HG03342 (cell line): ENCODE measurements around the gene PAX5.
A peak's percentile ranks its signal among the peaks of the same experiment; 100 is the strongest.

Experiments
- ATAC-seq: cut with Tn5 transposase; IDR thresholded peaks from one replicate; pipeline ENCODE4 v1.9.1; 2021; ENCODE audit warnings: mild to moderate bottlenecking, moderate library complexity; ENCODE audit not compliant: unreplicated experiment

Gene PAX5

DNA sequence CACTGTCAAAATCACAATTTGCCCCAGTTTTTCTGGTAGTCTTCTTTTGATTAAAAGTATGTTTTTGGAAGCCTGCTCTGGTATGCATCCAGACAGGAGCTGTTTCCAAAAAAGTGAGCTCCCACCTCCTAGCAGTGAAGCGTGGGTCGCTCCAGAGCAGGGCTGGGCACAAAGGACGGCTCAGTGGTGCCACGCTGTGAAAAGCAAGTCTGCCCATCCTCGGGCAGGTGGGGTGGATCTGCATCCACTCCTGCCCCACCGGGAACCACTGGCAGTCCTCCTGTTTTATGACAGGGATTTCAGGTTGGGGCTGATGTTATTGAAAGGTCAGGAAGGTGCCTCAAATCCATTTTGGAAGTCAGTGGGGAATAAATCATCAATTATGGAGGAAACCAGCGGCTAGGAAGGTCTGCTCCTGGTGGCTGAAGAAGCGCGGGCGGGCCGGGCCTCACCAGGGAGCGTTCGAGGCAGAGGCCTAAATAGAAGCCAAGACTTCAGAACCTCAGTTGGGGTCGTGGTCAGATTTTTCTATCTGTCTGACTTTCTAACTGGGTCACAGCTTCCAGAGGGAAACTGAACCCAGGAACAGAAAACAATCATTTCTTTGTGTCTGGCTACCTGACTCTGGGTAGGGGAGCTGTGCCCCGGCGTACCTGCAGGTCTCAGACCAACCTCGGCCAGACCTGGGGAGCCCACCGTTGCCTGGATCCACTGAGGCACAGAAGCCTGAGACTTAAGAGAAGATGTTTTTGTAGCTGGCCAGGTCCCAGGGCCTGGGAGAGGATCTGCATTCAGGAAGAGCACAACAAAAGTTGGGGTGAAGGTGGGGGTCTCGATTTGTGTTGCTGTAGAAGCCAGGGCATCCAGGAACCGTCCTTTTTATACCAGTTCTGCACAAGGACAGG is 168.1 kb downstream of the PAX5 start:
- no peak for ATAC-seq

DNA sequence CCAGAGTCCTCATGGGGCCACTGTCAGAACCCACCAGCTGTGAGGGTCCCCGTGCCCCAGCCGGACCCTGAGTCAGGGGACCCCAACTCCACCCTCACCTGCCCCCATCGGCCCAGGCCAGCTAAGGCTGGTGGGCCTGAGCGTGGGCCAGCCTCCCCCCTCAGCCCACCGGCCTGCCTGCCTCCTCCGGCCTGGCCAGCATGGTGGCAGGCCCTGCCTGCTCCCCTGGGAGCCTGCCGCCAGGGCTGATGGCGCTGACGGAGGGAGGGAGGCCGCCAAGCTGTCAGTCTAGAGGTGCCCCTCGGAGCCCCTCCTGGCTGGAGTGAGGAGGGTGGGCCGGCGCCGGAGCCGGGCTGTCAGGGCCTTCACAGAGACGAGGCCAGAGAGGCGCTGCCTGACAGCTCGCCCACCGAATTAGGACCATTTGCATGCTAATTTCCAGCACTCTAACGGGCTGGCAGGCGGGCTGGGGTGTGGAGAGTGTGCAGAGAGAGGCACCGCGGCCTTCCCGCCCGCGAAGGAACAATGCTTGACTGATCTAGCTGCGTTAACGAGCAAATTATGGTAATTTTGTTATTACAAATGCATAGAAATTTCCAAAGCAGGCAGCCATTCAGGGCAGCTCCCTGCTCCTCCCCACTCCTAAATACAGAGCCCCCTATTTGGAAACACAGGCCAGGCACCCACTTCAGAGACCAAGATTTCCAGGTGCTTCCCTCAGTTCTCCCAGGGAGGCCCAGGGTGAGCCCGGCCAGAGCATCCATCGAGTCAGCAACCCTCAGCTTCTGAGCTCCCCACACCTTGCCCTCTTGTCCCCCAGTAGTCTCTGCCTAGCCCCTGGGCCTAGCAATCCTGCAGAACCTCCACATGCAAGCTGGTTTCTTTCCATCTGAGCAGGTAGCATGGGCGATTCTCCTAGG is 169.3 kb downstream of the PAX5 start:
- no peak for ATAC-seq

DNA sequence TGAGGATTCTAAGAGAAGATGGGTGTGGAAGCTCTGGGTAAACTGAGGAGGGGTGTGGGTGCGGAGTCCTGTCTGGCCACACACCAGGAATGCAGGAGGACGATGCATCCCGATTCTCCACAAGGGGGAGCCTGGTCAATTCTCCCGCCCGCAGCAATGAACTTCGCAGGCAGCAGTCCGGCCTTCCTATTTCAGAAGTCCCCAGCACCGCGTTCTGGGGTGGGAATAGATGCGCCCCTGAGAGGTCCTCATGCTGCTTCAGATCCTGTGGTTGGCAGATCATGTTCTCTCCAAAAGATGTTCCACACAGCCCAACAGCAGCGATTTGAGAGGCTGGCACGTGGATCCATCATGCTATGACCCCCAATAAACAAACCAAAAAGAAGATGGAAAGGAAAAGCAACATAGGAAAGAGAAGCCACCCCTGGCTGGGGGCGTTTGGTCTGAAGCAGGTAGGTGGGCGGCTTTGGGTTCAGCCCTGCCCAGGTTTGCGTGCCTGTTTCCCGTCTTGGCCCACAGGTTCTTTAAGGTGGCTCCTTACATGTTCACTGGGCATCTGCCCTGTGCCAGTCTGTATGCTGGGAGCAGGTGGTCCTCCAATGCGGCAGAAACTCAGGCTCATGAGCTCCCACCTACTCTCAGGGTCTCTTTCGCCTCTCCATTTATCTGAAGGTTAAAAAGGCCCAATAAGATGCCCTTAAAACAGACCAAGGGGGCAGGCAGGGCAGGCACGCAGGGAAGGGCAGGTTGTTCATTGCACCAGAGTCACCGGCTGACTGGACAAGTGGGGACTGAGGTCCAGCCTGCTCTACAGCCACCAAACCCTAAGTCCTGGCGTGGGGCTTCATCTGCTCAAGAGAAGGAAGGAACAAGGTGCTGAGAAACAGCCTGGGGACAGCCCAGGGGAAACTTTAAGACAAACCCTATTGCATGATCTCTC is 171.6 kb downstream of the PAX5 start:
- ATAC-seq = no peak

DNA sequence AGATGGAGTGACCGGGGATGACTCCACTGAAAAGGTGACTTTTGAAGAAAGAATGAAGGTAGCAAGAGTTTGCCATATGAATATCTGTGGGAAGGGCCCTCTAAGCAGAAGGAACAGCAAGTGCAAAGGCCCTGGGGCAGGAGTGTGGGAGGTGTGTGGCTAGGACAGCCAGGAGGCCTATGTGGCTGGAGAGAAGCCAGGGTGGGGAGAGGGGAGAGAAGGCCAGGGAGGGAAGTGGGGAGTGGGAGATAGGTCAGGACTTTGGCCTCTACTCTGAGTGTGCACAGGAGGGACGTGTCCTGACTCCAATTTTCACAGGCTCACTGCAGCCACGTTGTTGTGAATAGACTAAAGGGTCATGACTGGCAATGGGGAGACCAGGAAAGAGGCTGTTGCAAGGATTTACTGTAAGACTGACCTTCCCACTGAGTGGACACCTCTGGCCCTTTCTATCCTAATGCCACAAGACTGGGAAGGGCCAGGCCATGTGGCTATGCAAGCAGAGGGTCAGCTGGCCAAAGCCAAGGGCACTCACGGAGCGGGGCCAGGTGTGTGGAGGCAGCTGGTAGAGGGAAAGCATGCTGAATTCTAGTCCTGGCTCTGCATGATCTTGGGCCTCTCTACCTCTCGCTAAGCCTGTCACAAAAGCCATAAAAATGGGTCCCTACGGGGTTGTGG is 172.4 kb downstream of the PAX5 start:
- ATAC-seq = no peak

DNA sequence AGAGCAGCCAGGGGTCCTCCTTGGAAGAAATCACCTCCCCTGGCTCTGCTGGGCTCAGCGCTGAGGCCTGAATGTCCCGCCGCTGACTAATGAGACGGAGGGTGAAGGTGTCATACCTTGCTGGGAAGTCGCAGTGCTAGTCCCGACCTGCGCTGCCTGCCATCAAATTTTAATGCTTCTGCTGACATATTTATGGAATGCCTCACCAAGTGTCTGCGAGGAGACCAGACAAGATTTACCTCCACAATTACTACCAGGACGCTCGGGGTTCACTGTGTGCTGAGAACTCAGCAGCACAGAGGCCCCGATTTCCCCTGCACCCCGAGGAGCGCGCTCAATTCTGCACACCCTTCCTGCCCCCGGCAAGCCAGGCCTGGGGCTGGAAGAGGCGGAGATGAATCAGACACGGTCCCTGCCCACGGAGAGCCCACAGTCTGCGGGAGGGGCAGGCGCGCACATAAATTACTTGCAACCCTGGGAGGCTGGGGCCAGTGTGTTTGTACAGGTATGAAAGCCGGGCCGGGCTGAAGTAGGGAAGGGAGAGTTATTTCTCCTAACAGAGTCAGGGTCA is 175.2 kb downstream of the PAX5 start:
- no peak for ATAC-seq

DNA sequence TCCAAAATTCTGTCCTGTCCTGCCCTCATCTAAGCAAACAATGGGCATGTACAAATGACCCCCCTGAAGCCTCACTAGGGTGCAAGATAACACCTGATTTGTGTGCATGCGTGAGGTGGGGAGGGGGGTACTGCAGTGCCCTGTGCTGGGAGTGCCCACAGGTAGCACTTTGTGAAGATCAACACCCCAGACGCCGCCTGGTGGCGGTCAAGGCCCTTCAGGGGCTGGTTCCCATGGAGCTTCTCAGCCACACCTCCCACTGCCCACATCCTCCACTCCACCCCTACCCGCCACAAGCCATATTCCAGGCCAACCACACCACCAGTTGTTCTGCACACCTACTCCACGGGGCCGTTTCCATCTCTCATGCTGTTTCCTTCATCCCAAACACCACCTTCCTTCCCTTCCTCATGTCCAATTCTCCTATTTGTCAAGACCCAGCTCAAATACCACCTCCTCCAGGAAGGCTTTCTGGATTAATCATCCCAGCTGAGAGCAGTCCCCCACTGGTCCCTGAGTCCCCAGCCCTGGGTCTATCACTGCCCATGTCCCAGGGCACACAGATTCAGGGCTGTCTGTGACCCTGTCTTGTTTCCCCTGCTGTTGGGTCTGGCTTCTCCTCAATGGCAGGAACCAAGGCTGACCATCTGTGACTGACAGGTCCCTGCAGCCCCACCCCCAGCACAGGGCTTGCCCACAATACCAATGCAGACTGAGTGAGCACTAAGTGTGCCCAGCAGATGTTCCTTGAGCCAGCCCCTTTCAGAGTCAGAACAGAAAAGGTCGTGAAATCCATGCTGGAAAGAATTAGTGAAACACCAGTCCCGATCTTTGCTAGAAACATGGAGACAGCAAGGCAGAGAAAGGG is 178.4 kb downstream of the PAX5 start:
- ATAC-seq = peak; percentile 65

DNA sequence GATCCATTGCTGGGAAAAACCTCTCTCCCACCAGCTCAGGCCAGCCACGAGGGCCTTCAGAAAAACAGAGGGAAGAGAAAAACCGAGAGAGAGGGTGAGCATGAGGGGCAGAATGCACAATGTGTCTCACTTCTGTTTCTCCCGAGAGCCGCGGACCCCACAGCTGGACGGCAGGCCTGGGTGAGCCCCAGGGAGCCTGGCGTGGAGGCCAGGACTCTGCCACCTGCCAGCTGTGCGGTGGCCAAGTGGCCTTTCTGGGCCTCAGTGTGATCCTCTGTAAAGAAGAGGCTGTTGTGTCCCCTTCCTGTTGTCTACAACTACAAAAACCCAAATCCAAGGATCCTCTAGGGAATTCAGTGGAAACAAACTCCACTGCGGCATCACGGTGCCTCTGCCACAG is 179.3 kb downstream of the PAX5 start:
- no peak for ATAC-seq

DNA sequence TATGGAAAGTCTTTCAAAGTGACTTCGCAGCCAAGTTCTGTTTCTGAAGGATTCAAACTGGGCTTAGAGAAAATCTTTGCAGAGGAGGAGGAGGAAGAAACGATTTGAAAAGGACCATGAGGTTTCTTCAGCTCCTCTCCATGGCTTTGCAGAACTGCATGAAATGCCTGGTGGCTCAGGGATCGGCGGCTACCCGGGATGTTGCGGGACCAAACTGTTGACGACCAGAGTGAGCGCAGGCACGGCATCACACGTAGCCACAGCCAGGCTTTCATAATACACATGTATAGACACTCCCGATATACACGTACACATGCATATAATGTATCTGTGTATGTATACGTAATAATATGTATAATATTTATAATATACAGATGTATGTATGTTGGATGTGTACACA is 180.0 kb downstream of the PAX5 start:
- no peak for ATAC-seq

DNA sequence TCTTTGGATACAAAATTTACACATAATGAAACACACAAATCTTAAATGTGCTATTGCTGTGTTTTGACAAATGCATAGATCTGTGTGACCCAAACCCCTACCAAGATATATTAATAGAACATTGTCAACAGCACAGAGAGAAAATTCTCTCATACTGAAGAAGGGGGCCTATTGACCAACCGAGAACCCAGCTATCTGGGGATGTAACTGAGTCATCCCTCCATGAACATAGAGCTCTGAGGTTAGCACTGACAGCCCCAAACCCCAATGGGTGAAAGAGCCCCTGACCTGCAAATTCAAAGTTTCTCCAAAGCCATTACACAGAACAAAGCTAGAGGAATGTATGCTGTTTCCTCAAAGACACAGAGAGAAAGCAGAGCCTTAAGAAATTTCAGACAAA is 180.8 kb downstream of the PAX5 start:
- no peak for ATAC-seq

DNA sequence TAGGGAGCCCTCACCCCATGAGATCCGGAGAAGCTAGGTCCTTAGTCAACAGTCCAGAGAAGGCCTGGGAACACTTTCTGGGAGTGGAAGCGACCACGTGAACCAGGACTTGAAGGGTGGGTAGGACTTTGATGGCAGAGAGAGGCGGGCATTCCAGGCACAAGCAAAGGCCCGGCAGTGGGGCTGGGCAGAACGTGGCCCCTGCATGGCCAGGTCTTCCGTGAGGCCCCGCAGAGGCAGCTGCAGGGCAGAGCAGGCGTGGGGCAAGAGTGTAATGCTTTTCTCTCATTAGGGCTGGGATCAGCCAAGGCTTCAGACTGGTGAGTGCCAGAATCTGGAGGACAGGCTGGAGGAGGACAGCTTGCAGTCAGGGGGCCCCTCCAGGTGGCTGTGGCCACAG is 184.1 kb downstream of the PAX5 start:
- no peak for ATAC-seq

DNA sequence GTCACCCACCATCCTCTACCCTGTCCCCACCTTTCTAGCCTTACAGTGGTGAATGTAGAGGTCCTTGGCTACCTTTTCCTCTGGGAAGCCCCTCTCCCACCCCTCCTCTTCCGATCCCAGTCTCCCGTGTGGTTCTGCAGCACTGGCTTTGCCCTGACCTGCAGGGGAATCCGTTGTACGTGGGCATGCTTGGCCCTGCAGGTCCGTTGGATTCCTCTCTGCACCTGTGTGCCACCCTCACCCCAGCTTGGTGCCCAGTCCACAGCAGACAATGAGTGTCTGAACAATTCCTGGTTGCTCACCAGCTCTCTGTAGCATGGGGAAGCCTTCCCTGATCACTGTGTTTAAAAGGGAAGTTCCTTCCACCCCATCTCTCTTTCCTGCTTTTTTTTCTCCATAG is 185.1 kb downstream of the PAX5 start:
- ATAC-seq = no peak

DNA sequence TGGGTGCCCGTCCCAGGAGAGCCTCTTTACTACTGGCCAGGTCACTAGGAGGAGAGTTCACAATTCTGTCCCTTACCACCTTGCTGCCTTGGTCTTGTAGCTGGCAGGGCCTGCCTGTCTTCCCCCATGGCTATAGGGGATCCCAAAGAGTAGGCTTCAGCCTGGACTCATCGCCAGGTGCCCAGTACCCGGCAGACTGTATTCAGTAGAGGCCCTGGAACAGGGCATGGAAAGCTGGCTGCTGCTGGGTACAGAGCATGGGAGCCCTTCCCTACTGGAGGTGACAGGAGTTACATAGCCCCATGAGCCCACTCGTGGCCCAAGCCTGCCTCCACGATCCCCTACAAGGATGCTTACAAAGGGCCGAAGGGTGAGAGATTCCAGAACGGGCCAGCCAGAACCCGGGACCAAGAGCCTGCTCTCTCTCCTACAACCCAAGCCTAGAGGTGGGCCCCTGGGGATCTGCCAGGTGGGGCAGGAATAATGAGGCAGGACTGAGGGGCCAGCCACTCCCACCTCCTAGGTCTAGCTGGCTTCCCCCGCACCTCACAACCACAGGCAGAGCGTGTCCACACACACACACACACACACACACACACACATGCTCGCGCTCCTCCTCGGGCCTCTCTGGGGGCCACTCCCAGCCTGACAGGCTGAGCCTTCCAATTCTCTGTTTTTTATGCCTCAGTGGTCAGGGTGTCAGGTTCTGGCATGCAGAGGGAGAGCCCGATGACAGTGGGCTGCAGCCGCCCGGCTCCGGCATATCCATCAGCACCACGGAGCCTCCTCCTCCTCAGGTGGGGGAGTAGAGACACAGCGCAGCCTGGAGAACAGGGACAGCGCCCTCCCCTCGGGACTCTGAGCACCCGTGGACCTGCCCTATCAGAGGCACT is 186.0 kb downstream of the PAX5 start:
- ATAC-seq = no peak

DNA sequence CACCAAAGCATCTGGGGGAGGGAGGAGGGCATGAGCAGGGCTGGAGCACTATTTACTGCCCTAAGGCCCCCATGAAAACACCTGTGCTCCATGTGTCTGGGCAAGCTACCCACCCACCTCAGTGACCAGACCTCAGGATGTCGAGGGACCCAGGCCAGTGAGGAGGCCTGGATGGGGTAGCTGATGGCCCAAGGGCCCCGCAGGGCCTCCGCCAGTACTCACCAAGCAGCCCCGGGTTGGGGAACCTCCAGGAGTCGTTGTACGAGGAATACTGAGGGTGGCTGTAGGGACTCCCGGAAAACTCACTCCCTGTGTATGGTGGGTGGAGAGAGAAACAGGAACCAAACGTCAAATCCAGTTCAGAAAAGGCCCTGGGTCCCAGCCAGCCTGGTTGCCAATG is 187.4 kb downstream of the PAX5 start:
- ATAC-seq = no peak

DNA sequence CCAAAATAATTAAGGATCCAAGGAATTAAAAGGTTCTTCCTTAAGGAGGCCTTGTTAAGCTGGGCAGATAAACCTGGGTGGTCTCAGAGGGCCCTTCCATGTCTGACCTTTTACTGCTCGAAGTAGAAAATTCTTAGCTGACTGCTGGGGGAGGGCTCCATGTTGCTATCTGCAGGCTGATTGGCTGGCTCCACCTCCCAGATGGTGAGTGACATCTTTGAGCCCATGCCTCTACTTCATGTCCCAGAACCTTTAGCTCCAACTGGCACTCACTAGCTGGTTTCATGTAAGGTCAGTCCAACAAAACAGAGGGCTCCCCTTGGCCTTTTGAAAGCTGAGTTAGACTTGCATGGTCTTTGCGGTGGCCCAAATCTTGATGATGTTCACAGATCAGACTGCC is 188.2 kb downstream of the PAX5 start:
- ATAC-seq = no peak

DNA sequence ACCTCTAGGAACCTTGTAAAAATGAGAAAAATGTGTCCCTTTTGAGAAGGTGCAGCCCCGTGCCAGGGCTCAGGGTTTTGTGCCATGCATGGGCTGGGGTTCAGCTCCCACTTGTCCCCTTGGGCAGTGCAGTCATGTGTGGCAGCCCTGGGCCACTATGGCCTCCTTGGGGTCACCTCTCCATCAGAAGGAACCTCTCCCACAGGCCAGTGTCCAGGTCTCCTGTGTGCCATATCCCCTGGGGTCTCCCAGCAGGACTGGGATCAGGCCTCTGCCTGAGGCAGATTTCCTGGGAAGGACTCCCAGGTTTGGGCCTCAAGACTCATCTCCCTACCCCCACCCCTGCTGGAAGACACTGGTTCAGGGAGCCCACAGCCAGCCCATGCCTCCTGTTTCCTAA is 189.1 kb downstream of the PAX5 start:
- no peak for ATAC-seq

DNA sequence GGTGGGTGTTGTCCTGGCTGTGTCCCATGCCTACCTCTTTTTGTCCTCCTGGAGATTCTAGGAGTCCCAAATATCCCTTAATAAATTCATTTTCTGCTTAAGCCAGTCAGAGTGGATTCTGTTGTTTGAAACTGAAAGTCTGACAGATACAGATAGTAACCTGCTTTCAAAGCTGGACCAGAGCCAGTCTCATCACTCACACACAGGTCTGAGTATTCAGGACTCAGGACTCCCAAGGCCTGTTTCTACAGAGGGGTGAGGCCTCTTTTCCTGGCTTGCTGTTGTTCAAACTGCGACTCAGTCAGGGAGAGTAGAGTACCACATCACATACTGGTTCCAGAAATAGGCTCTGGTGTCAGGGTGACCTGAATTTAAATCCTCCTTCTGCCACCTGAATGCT is 190.1 kb downstream of the PAX5 start:
- no peak for ATAC-seq

DNA sequence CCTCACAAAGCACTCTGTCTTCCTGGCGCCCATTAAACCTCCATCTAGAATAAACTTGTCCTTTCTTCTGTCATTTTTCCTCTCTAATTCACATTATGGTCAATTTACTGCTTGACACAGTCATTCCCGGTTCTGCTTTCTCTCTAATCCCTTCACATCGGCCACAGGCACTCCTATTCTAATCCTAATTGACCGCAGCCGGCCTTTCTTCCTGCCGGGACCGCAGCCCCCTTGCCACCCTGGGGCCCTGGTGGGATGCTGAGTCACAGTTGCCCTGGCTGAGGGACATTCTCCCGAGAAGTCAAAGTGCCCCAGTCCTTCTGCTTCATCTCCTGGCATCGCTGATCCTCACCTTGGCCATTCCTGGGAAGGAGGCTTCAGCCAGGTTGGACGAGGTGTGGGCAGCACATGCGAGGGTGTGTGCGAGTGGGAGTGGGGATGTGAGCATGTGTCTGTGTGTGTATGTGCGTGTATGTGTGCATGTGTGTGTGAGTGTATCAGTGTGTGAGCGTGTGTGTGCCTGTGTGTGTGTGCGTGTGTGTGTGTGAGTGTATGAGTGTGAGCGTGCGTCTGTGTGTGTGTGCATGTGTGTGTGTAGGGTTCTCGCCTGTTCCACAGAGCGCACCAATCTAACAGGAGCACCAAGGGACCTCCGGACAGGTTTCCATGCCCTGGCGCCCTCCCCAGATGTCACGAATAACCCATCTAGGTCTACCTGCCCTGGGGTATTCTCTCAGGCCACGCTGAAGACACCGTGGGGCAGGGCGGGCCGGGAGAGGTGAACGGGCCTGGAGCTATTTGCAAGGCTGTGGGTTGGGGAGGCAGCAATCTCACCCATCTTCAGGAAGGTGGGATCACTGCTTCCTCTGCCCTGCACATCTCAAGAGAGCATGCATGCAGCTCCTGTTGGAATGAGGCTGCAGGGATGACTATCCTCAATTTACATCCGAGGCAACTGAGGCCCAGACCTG is 191.2 kb downstream of the PAX5 start:
- ATAC-seq = no peak
